Liver (tissue), 9 donors: Measurements from ENCODE around the gene GIPC1. TPM values are rescaled to one million over a fixed set of nuclear protein-coding genes. Genes with fewer than 3 reads are reported as not detected.

Experiments used
- DNase-seq: peaks from one replicate; pipeline ENCODE4 v3.0.0-alpha.2; 2017; ENCODE audit warnings: low spot score
- H3K27ac ChIP-seq, 2 donors: one replicate each; pipeline ENCODE4 v1.7.0; 2013; ENCODE audit warnings: inconsistent platforms in 2 of 2, low read length in 2 of 2, control low read depth in 1 of 2, low read depth in 1 of 2, mild to moderate bottlenecking in 1 of 2
- H3K27me3 ChIP-seq, 4 donors: one replicate each; pipeline versions ENCODE4 v1.6.1 to v1.7.0; 2013; ENCODE audit warnings: low read length in 3 of 4, inconsistent platforms in 1 of 4, mild to moderate bottlenecking in 1 of 4, moderate library complexity in 1 of 4; ENCODE audit not compliant: control insufficient read depth in 4 of 4, insufficient read depth in 4 of 4
- H3K36me3 ChIP-seq, 4 donors: one replicate each; pipeline versions ENCODE4 v1.6.1 to v1.7.0; 2013; ENCODE audit warnings: low read length in 3 of 4, mild to moderate bottlenecking in 3 of 4, low read depth in 1 of 4, moderate library complexity in 1 of 4; ENCODE audit not compliant: control insufficient read depth in 4 of 4, insufficient read depth in 3 of 4
- H3K4me1 ChIP-seq, 4 donors: one replicate each; pipeline versions ENCODE4 v1.6.1 to v1.7.0; 2013; ENCODE audit warnings: low read length in 3 of 4, mild to moderate bottlenecking in 3 of 4, moderate library complexity in 1 of 4; ENCODE audit not compliant: control insufficient read depth in 4 of 4, insufficient read depth in 4 of 4
- H3K4me3 ChIP-seq, 3 donors: one replicate each; pipeline versions ENCODE4 v1.6.1 to v1.7.0; 2013; ENCODE audit warnings: low read length in 3 of 3, control low read depth in 1 of 3, low read depth in 1 of 3, mild to moderate bottlenecking in 1 of 3
- H3K9ac ChIP-seq, 2 donors: one replicate each; pipeline ENCODE4 v1.7.0; 2013; ENCODE audit warnings: low read length in 2 of 2, mild to moderate bottlenecking in 2 of 2, moderate library complexity in 2 of 2, control low read depth in 1 of 2, low read depth in 1 of 2
- H3K9me3 ChIP-seq, 4 donors: one replicate each; pipeline versions ENCODE4 v1.6.1 to v1.7.0; 2013; ENCODE audit warnings: low read length in 3 of 4; ENCODE audit not compliant: control insufficient read depth in 4 of 4
- CTCF ChIP-seq: fragments of 150-350 bp; IDR thresholded peaks from 2 replicates; pipeline ENCODE4 v1.5.1; 2017; ENCODE audit warnings: improper control_type of control experiment, low read depth, low read length; ENCODE audit not compliant: missing input control
- EGR1 ChIP-seq, 2 donors: IDR thresholded peaks; 2 replicates each; pipeline ENCODE4 v1.6.1; 2016 to 2018; ENCODE audit warnings: antibody characterized with exemption in 2 of 2, low read depth in 2 of 2
- FOXA1 ChIP-seq: IDR thresholded peaks from 2 replicates; pipeline ENCODE4 v1.6.1; 2016; ENCODE audit warnings: antibody characterized with exemption
- FOXA2 ChIP-seq: IDR thresholded peaks from 2 replicates; pipeline ENCODE4 v1.6.1; 2016; ENCODE audit warnings: antibody characterized with exemption
- HNF4G ChIP-seq: IDR thresholded peaks from 2 replicates; pipeline ENCODE4 v1.6.1; 2016; ENCODE audit warnings: antibody characterized with exemption
- JUND ChIP-seq, 2 donors: IDR thresholded peaks; 2 replicates each; pipeline ENCODE4 v1.6.1; 2016; ENCODE audit warnings: antibody characterized with exemption in 2 of 2
- MAX ChIP-seq: IDR thresholded peaks from 2 replicates; pipeline ENCODE4 v1.6.1; 2016; ENCODE audit warnings: antibody characterized with exemption
- NR2F2 ChIP-seq: IDR thresholded peaks from 2 replicates; pipeline ENCODE4 v1.6.1; 2016; ENCODE audit warnings: antibody characterized with exemption
- RAD21 ChIP-seq, 2 donors: IDR thresholded peaks; 2 replicates each; pipeline ENCODE4 v1.6.1; 2016; ENCODE audit warnings: antibody characterized with exemption in 2 of 2, mild to moderate bottlenecking in 2 of 2
- REST ChIP-seq: IDR thresholded peaks from 2 replicates; pipeline ENCODE4 v1.6.1; 2016; ENCODE audit warnings: antibody characterized with exemption, mild to moderate bottlenecking
- RXRA ChIP-seq, 2 donors: IDR thresholded peaks; 2 replicates each; pipeline ENCODE4 v1.6.1; 2017 to 2018; ENCODE audit warnings: antibody characterized with exemption in 2 of 2, mild to moderate bottlenecking in 1 of 2
- SP1 ChIP-seq: IDR thresholded peaks from 2 replicates; pipeline ENCODE4 v1.6.1; 2018; ENCODE audit warnings: antibody characterized with exemption, mild to moderate bottlenecking
- YY1 ChIP-seq: IDR thresholded peaks from 2 replicates; pipeline ENCODE4 v1.6.1; 2016; ENCODE audit warnings: antibody characterized with exemption, mild to moderate bottlenecking
- WGBS: extraction: QIAGEN DNeasy Blood & Tissue Kit; methylation state at CpG from one replicate; pipeline ENCODE4 v1.1.7; 2013; 5-methylcytosine and 5-hydroxymethylcytosine counted together
- polyA plus RNA-seq, 2 donors: library from polyadenylated mRNA; stranded (reverse) in 1 of 2; unstranded in 1 of 2; fragments of 200-250 nt in 1 of 2; fragments of >200 nt in 1 of 2; fragmentation: Nextera tagmentation in 1 of 2; extraction: Ambion mirVana in 1 of 2; gene quantifications; one replicate each; pipeline versions ENCODE4 v1.2.1 to v1.2.3, GENCODE V29; 2013 to 2015
- total RNA-seq, 2 donors: library from RNA; depleted of rRNA; stranded (reverse); fragments of >200 nt; gene quantifications; one replicate each; pipeline ENCODE4 v1.2.3, GENCODE V29; 2014
- TF ChIP-seq, protein P1 (sequence below): IDR thresholded peaks from 2 replicates; pipeline ENCODE4 v1.6.1; 2016; ENCODE audit warnings: antibody characterized with exemption
- donor health status: healthy.
- donor health status: healthy.
- donor health status: healthy.
- donor health status: healthy.
- donor health status: healthy.

The GIPC1 gene
- total and polyA plus RNA-seq, 4 donors = 18.4 to 34.5 (median 25.5) TPM

- peaks cover 7 to 28% (median 9%) of the 10 kb centered on the region in 4 donors for H3K36me3 ChIP-seq
- H3K27ac ChIP-seq = no peak overlapping the region
- TF ChIP-seq HNF4G (no peak), NR2F2 (no peak), RXRA (IDR thresholded peaks at IDR 0.05) (no peak), JUND (IDR thresholded peaks at IDR 0.05) (no peak), FOXA1 (no peak), FOXA2 (no peak), REST (no peak), SP1 (no peak)
- no peak overlapping the region for H3K4me3 ChIP-seq
- H3K9ac ChIP-seq = no peak overlapping the region
- H3K9me3 ChIP-seq = no peaks in the 10 kb centered on the region
- H3K27me3 ChIP-seq = peaks cover 0 to 3% (median 0%) of the 10 kb centered on the region in 4 donors
- no peak for DNase-seq
- 80% methylated on average over 46 of the region's 46 CpGs for WGBS
- H3K4me1 ChIP-seq = peaks cover 5 to 27% (median 18%) of the 10 kb centered on the region in 4 donors
Observed at GRCh38 chr19:14471436-14472187, 24.3 kb downstream of the GIPC1 start.

DNA sequence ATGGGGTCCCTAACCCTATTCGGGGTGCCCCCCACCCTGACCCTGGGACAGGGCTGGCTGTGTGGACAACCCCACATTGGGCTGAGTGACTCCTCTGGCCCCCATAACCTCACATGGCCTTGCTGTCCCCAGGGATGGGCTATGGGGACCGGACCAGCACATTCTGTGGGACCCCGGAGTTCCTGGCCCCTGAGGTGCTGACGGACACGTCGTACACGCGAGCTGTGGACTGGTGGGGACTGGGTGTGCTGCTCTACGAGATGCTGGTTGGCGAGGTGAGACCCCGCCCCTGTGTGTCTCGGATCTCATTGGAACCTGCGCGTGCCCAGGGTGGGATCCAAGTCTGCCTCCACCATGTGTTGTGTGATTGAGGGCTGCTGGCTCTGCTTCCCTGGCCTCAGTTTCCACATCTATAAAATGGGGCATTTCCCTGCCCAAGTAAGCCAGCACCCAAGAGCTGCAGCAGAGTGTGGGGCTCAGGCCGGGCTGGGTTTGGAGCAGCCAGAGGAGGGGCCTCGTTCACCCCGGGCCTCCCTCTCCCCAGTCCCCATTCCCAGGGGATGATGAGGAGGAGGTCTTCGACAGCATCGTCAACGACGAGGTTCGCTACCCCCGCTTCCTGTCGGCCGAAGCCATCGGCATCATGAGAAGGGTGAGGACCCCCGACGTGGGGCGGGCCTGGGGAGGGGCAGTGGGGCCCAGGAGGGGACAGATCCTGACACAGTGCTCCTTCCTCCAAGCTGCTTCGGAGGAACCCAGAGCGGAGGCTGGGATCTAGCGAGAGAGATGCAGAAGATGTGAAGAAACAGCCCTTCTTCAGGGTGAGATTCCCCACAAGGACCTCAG is 25.7 kb downstream of the GIPC1 start:
- WGBS = 93% methylated on average over 32 of the region's 32 CpGs
- Histone ChIP-seq H3K36me3 (peaks cover 7 to 31% (median 11%) of the 10 kb centered on the region in 4 donors), H3K4me3 (no peak overlapping the region), H3K9ac (no peak overlapping the region), H3K27ac (no peak overlapping the region), H3K4me1 (peaks cover 4 to 26% (median 18%) of the 10 kb centered on the region in 4 donors), H3K9me3 (no peaks in the 10 kb centered on the region), H3K27me3 (peaks cover 0 to 3% (median 0%) of the 10 kb centered on the region in 4 donors)
- no peak for DNase-seq
- no peak for TF ChIP-seq NR2F2
- no peak for TF ChIP-seq FOXA2
- no peak for TF ChIP-seq RAD21 (IDR thresholded peaks at IDR 0.05)
- TF ChIP-seq REST = no peak
- no peak for TF ChIP-seq SP1
- TF ChIP-seq MAX = no peak
- TF ChIP-seq EGR1 (IDR thresholded peaks at IDR 0.05; ENCODE audit: low read depth in 2 of 2) = no peak
- TF ChIP-seq, protein P1, sequence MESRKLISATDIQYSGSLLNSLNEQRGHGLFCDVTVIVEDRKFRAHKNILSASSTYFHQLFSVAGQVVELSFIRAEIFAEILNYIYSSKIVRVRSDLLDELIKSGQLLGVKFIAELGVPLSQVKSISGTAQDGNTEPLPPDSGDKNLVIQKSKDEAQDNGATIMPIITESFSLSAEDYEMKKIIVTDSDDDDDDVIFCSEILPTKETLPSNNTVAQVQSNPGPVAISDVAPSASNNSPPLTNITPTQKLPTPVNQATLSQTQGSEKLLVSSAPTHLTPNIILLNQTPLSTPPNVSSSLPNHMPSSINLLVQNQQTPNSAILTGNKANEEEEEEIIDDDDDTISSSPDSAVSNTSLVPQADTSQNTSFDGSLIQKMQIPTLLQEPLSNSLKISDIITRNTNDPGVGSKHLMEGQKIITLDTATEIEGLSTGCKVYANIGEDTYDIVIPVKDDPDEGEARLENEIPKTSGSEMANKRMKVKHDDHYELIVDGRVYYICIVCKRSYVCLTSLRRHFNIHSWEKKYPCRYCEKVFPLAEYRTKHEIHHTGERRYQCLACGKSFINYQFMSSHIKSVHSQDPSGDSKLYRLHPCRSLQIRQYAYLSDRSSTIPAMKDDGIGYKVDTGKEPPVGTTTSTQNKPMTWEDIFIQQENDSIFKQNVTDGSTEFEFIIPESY = no peak
- no peak for TF ChIP-seq RXRA (IDR thresholded peaks at IDR 0.05)
- TF ChIP-seq HNF4G = no peak
- no peak for TF ChIP-seq YY1
- no peak for TF ChIP-seq CTCF
- no peak for TF ChIP-seq FOXA1
